GM13976 (cell line): ENCODE data around the gene RGL1.

Experiments
- DNase-seq: peaks from one replicate; pipeline ENCODE4 v3.0.0; 2012; ENCODE audit warnings: low spot score
- in situ Hi-C: fragments of 300-500 bp; cut with MboI; formaldehyde crosslinking; loops from one replicate; pipeline ENCODE4 v1.12.0; 2022; ENCODE audit warnings: low sequenced_read_pairs, mixed read lengths, inconsistent platforms; ENCODE audit not compliant: unreplicated experiment
- TF ChIP-seq, protein P1 (sequence below): IDR thresholded peaks from 2 replicates; pipeline ENCODE4 v1.5.1; 2012; ENCODE audit warnings: borderline replicate concordance, mild to moderate bottlenecking; ENCODE audit not compliant: insufficient read depth; ENCODE audit errors: extremely low read depth, missing control alignments, control extremely low read depth

Gene RGL1

DNA sequence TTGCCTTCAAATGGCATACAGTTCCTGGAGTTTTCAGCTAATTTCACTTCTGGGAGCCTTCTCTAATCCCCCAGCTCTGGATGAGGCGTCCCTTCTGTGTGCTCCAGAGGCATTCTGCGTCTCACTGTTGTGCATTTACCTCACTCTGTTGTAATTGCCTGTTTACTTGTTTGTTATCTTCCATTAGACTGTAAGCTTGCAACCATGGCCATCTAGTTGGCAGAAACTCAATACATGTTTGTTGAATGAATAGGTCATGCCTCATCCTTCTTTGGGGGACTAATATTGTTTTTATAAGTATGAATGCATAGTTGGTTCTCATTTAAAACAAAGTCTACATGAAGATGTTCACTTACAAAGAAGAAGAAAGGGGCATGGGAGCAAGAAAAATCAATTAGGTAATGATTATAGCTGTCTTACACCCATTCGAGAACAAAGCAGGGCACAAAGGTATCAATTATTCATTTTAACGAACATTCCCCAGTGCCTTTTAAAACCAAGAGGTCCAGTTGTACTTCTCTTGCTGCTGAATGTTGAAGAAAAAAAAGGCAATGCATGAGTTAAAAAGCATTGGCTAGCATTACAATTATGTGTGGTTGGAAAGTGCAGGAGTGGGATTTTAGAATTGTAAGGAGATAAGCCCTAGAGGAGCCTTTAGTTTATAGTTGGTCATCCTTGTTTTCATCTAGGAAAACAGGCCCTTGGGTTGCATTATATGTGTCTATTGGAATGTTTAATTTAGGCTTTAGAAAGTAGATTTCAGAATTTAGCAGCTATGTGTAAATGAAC, 6.0 kb downstream of the RGL1 start:
- TF ChIP-seq, protein P1, sequence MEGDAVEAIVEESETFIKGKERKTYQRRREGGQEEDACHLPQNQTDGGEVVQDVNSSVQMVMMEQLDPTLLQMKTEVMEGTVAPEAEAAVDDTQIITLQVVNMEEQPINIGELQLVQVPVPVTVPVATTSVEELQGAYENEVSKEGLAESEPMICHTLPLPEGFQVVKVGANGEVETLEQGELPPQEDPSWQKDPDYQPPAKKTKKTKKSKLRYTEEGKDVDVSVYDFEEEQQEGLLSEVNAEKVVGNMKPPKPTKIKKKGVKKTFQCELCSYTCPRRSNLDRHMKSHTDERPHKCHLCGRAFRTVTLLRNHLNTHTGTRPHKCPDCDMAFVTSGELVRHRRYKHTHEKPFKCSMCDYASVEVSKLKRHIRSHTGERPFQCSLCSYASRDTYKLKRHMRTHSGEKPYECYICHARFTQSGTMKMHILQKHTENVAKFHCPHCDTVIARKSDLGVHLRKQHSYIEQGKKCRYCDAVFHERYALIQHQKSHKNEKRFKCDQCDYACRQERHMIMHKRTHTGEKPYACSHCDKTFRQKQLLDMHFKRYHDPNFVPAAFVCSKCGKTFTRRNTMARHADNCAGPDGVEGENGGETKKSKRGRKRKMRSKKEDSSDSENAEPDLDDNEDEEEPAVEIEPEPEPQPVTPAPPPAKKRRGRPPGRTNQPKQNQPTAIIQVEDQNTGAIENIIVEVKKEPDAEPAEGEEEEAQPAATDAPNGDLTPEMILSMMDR, result no peak
- no peak for DNase-seq
- in situ Hi-C loops, result no loop called here

DNA sequence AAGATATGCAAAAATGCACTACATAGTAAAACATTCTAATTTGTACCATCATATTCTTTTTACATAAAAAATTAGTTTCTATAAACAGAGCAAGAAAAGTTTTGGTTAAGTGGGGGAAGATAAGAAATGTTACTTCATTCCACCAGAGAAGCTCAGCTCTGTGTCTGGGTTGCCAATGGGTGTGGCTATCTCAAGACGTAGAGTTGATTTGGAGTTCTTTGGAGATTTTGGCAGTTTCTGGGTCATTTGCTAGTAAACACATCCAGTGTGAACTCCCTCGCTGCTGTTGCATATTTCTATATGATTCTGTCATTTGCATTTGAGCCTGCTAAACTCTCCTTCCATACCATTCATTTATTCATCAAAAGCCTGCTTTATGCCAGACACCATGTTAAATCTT, 7.2 kb downstream of the RGL1 start:
- in situ Hi-C loops, result no loop called here
- DNase-seq, result no peak
- TF ChIP-seq, protein P1, result no peak

DNA sequence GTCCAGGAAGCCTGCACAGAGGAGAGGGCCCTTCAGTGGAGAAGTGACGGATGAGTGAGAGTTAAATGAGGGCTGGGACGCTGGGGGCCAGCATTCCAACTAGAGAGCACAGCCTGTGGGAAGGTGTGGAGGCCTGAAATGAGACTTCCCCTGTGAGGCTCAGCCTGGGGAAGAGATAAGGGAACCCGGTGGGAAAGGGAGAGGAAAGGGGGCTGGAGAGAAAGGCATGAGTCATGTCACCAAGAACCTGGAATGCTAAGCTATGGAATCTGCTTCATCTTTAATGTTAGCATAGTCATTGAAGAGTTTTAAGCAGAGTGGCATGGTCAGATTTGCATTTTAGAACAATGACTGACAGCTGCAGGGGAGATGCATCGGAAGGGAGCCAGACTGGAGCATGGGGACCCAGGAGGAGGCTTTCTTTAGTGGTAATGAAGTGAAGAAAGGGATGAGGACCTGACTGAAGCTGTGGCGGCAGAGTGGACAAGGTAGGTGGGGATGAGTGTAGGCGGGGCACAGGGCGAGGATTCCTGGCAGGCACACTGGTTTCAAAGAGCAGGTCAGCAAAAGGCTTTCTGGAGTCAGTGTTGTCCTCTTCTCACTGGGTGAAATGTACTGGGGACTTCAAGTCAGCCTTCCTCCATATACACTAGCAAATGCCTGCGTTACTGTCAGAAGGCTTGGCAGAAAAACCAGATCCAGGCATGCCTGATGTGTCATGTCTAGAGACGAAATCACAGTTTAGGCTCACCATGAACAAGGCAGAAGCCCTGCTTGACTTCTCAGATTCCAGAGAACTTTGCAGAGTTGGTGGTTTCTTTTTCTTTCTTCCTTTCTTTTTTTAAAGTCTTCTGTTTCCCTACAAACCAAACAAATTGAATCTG, 8.0 kb downstream of the RGL1 start:
- in situ Hi-C loops, result no loop called here
- TF ChIP-seq, protein P1, result no peak
- DNase-seq, result no peak

DNA sequence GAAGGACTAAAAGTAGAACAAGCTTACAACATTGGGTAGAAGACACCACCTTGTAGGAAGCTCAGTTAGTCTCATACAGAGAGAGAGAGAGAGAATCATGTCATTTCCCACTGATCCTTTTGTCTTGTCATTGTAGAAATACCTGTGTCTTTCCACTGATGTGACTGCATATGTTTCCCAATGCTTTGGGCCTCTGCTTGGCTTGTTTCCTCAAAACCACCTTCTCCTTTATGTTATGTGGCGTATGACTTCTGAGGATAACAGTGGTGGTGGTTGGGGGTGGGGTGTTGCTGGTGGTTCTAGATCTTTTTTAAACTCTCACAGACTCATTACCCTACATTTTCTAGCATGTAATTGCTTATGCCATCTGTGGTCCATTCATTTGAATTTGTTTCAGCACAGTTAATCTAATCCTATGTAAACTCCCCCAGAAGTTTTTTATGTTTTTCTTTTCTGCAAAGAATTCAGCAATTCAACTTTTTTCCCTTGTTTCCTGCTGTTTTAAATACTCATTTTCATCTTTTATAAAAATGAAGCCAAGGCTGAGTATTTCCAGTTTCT, 9.3 kb downstream of the RGL1 start:
- no peak for DNase-seq
- in situ Hi-C loops, result no loop called here
- TF ChIP-seq, protein P1, result no peak

DNA sequence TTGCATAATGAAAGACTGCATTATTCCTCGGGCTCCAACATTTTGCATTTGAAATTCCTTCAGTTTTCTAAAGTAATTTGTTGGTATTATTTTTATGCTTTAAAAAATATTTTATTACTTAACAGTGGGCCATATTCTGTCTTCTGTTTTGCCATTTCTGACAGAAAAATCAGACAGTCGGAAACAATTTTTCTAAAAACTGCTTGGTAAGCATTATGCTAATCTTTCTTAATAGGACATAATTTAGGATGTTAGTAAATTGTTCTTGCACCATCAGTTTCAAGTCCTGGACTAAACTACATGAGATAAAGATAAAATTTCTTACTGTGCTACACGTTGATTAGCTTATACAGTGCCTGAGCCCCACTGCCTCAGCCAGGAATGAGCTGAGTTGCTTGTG, 11.2 kb downstream of the RGL1 start:
- DNase-seq, result no peak
- in situ Hi-C loops, result no loop called here
- TF ChIP-seq, protein P1, result no peak

DNA sequence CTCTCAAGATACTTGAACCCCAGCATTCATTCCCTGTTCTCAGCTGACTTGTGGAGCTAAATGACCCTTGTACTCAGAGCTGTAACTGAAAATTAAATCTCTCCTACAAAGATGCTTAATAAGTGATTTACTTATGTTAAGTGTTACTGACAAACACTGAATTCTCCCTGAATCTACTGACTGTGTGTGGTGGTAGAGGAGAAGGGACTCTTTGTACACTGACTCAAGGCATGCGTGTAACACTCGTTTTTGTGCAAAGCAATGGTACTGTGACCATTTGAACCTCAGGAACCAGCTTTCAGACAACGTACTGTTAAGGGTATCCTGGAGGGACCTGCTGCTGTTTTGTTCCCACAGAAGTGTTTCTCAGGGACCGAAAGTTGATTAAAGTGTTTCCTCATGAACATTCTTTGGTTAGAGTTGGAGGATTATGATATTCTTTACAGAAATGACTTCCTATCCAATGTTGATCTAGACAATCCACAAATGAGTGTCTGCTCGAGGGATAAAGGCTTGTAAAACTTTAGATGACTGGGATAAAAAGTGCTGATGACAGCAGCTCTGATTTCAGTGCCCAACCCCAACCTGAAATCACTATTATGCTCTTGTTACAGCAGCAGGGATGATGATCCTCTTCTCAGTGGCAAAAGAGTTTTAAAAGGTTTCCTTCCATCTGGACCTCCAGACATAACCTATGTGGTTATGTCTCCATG, 12.8 kb downstream of the RGL1 start:
- TF ChIP-seq, protein P1, result no peak
- in situ Hi-C loops, result no loop called here
- no peak for DNase-seq
